Activated CD4-positive, alpha-beta T cell treated with anti-CD3 and anti-CD28 coated beads, Interleukin-2, amount 10 ng/mL, durations not matched to agents 24 days and 14 days (primary cell): ENCODE data around the gene BOC. TPM values are rescaled to one million over a fixed set of nuclear protein-coding genes. Genes with fewer than 3 reads are reported as not detected.

Experiments
- DNase-seq: peaks from one replicate; pipeline ENCODE4 v3.0.0; 2022
- H3K27ac Mint-ChIP-seq: one replicate; pipeline ENCODE4 v1.8.0; 2022; ENCODE audit warnings: mild to moderate bottlenecking, mixed read lengths
- H3K27me3 Mint-ChIP-seq: one replicate; pipeline ENCODE4 v1.8.0; 2022; ENCODE audit warnings: mixed read lengths
- H3K36me3 Mint-ChIP-seq: one replicate; pipeline ENCODE4 v1.8.0; 2022; ENCODE audit warnings: low read depth, mild to moderate bottlenecking, mixed read lengths
- H3K4me1 Mint-ChIP-seq: one replicate; pipeline ENCODE4 v1.8.0; 2021; ENCODE audit warnings: mixed read lengths
- H3K4me3 Mint-ChIP-seq: one replicate; pipeline ENCODE4 v1.8.0; 2022; ENCODE audit warnings: mild to moderate bottlenecking, moderate library complexity, mixed read lengths
- H3K9me3 Mint-ChIP-seq: one replicate; pipeline ENCODE4 v1.8.0; 2021; ENCODE audit warnings: mixed read lengths
- intact Hi-C: fragments of 100-400 bp; cut with micrococcal nuclease; formaldehyde crosslinking; loops from one replicate; pipeline ENCODE4 v1.15.1; 2023
- total RNA-seq: library from RNA; stranded (reverse); gene quantifications from 2 replicates; pipeline ENCODE4 v1.2.3, GENCODE V29; 2022

Gene BOC
- total RNA-seq, 1 donor from 2014 or later: 1.4 TPM

DNA sequence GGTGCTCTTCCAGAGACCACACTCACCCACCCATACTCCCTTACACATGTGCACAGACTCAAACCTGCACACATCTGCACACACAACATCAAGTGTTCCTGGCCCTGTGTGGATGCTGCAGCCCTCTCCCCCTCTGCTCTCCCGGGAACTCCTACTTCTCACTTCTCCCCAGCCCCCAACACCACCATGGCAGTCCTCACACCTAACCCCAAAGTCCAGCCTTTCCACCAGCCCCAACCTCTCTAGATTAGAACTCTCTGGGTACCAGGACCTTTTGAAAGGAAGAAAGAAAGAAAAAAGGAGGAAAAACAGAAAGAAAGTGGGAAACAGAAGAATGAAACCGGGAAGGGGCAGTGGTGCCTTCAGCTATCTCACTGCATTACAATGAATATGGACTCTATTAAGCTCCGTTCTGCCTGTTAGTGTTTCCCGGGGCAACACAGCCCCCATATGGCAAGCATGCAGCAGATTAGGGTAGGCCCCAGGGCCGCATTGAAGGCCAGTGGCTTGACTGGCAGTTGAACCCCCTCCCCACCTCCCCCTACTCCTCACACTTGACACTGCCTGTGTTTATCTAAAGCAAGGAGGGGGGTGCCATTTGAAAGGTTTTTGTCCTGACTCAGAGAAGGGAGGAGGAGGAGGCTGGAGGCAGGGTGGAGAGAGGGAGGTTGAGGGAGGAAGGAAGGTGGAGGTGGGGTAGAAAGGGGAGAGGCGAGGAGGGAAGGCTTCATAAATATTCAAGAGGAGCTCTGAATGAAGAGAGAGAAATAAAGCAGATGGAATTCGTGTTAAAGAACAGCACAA lies 30.1 kb downstream of the BOC start:
- Mint-ChIP-seq H3K27ac (no peak overlapping the region), H3K9me3 (no peaks in the 10 kb centered on the region), H3K4me1 (peaks cover 14% of the 10 kb centered on the region), H3K27me3 (peaks cover 11% of the 10 kb centered on the region), H3K4me3 (no peak overlapping the region), H3K36me3 (no peaks in the 10 kb centered on the region)
- DNase-seq: no peak
- intact Hi-C loops: no loop called here

DNA sequence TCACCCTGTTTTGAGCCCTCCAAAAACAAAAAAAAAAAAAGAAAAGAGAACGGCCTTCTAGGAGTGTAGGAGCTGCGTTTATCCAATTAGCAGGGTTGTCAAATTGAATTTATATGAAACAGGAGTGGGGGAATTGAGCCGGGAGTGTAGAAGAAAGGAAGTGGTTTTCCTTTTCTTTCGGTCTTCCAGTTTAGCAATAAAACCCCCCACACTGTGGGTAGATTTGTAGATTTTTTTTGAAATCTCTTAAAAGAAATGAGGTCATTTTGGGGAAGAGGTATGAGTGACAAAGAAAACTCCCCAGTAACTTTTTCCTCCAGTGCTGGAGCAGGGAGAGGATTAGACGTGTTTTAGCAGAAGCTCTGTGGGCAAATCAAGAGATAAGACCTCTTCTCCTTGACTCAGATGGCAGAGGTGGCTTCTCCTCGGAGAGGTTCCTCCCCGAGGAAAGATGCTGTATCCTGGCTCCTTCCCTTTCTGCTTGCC lies 30.8 kb downstream of the BOC start:
- Mint-ChIP-seq H3K4me3 (no peak overlapping the region), H3K4me1 (peaks cover 14% of the 10 kb centered on the region), H3K27me3 (peaks cover 10% of the 10 kb centered on the region), H3K36me3 (no peaks in the 10 kb centered on the region), H3K9me3 (no peaks in the 10 kb centered on the region), H3K27ac (no peak overlapping the region)
- no peak for DNase-seq
- intact Hi-C loops: no loop called here

DNA sequence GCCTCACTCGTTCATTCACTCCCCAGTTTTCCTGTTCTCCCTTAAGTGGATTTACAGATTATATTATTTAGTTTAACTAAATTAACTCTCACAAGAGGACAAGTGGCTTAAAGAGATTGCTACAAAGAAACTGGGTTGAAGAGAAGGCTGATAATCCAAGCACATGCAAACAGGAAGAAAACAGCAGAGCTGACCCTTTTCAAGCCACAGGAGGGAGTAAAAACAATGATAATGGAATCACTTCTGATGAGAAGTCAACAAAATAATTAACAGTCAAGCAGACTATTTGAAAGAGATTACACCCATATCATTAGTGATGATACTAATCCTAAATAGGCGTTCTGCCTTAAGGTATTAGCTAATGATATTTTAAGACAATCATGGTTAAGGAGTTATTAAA lies 31.7 kb downstream of the BOC start:
- Mint-ChIP-seq H3K27me3 (peaks cover 5% of the 10 kb centered on the region), H3K4me3 (no peak overlapping the region), H3K4me1 (peaks cover 14% of the 10 kb centered on the region), H3K36me3 (no peaks in the 10 kb centered on the region), H3K27ac (no peak overlapping the region), H3K9me3 (no peaks in the 10 kb centered on the region)
- intact Hi-C loops: no loop called here
- no peak for DNase-seq

DNA sequence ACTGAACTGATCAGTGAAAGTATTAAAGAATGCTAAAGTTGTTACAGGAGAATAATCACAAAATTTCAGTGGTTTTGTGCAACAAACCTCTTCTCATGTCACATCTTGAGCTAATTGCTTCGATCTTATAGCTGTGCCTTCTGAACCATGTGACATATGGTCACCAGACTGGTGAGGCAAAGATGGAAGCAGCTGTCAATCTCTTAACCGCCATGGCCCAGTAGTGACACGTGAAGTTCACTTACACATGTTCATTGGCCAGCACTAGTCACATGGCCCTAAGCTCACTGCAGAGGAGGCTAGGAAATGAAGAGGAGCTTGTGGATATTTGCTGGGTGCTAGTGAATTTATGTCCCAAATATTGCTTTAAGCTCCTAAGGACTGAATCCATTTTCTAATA lies 32.5 kb downstream of the BOC start:
- Mint-ChIP-seq H3K9me3 (no peaks in the 10 kb centered on the region), H3K27ac (no peak overlapping the region), H3K4me1 (peaks cover 14% of the 10 kb centered on the region), H3K27me3 (peaks cover 4% of the 10 kb centered on the region), H3K36me3 (no peaks in the 10 kb centered on the region), H3K4me3 (no peak overlapping the region)
- no peak for DNase-seq
- intact Hi-C loops: no loop called here

DNA sequence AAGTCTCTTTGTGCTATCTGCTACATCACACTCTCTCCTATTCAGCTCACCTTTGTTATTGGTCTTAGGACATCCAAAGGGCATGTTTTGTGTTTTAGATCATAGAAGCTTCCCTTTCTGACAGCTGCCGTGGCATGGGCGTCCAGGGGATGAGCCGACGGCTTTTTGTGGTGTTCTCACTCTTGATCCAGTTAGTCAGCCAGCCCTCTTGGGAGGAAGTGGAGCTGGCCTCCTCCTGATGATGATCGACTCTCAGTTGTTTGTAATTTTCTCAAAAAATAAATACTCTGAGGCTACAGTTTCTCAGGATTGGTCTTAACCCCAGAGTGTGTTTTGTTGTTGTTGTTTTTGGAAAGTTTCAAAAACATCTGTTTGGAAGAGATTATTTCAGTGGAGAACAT lies 34.4 kb downstream of the BOC start:
- Mint-ChIP-seq H3K4me3 (no peak overlapping the region), H3K27ac (no peak overlapping the region), H3K9me3 (no peaks in the 10 kb centered on the region), H3K27me3 (peaks cover 1% of the 10 kb centered on the region), H3K36me3 (no peaks in the 10 kb centered on the region), H3K4me1 (peaks cover 14% of the 10 kb centered on the region)
- no peak for DNase-seq
- intact Hi-C loops: no loop called here

DNA sequence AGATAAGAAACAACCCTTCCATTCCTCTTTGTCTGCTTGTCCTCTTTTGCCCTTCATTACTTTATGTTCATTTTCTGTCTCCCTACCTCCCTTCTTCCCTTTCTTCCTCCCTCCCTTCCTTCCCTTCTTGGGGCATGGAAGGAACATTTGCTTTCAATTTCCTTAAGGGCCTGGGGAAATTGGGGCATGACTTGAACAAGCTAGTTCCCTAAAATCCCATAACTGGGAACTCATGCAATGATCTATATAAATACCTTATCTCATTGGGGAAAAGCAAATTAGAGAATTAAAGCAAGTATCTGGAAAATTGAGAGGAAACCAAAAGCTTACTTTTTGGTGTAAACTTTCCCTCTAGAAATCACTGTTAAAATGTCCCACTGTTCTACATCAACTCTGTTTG lies 35.7 kb downstream of the BOC start:
- peaks cover 6% of the 10 kb centered on the region for H3K4me1 Mint-ChIP-seq
- intact Hi-C loops: no loop called here
- H3K36me3 Mint-ChIP-seq: no peaks in the 10 kb centered on the region
- H3K4me3 Mint-ChIP-seq: no peak overlapping the region
- H3K9me3 Mint-ChIP-seq: no peaks in the 10 kb centered on the region
- no peak overlapping the region for H3K27ac Mint-ChIP-seq
- H3K27me3 Mint-ChIP-seq: peaks cover 1% of the 10 kb centered on the region
- no peak for DNase-seq

DNA sequence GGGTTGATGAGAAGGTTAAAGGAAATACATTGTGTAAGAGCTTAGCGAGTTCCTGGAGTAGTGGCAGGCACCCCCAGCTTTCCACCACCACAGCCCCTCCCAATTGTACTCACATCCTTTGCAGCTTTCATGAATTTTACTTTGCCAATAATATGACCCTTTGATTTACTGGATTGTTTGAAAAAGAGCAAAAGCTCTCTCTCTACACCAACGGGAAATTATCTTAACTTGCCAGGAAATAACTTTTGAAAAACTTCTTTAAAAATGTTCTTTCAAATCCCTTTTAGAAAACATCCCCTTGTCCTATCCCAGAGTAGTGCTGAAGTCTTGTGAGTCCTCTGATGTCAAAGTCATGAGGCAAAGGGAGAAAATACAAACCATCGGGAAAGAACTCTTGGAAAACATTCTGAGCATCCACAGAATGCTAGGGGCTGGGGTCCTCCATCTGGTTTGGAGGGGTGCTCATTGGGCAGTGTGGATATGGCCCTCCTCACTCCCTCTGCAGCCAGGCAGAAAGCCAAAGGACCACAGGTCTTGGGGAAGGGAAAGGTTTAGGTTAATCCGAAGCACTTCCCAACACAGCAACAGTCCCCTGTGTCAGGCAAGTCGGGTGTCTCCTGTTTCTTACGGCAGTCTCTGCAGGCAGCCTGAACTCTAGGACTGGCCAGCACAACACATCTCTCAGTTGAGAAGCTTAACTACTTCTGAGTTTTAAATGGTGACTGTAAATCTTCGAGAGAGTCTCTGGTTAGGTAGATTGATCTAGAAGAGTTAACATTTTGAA lies 36.5 kb downstream of the BOC start:
- Mint-ChIP-seq H3K36me3 (no peaks in the 10 kb centered on the region), H3K27ac (no peak overlapping the region), H3K9me3 (no peaks in the 10 kb centered on the region), H3K27me3 (peaks cover 1% of the 10 kb centered on the region), H3K4me1 (no peaks in the 10 kb centered on the region), H3K4me3 (no peak overlapping the region)
- no peak for DNase-seq
- intact Hi-C loops: no loop called here

DNA sequence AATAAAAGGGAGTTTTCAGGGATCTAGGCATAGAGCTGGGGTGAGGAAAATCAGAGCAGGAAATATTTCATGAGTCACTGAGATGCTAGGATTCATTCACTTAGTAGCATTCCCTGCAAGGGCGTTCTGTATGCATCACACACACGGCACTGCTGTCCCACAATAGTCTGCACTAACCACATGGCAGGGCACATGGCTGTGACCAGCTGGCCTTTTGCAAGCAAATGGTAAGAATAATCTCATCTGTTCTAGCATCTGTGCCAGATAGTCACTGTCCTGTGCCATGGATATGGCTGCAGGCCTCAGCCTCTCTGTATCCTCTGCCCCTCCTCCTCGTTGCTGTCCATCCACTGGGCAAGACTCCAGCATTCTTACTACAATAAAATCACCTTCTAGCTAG lies 37.8 kb downstream of the BOC start:
- Mint-ChIP-seq H3K27me3 (peaks cover 1% of the 10 kb centered on the region), H3K27ac (no peak overlapping the region), H3K4me3 (no peak overlapping the region), H3K4me1 (no peaks in the 10 kb centered on the region), H3K9me3 (no peaks in the 10 kb centered on the region), H3K36me3 (no peaks in the 10 kb centered on the region)
- intact Hi-C loops: no loop called here
- DNase-seq: no peak

GRCh38 chr3:113249601-113250000 lies 38.2 kb downstream of the BOC start:
- Mint-ChIP-seq H3K27me3 (peaks cover 1% of the 10 kb centered on the region), H3K36me3 (no peaks in the 10 kb centered on the region), H3K4me1 (no peaks in the 10 kb centered on the region), H3K9me3 (no peaks in the 10 kb centered on the region), H3K27ac (no peak overlapping the region), H3K4me3 (no peak overlapping the region)
- DNase-seq: no peak
- intact Hi-C loops: no loop called here

DNA sequence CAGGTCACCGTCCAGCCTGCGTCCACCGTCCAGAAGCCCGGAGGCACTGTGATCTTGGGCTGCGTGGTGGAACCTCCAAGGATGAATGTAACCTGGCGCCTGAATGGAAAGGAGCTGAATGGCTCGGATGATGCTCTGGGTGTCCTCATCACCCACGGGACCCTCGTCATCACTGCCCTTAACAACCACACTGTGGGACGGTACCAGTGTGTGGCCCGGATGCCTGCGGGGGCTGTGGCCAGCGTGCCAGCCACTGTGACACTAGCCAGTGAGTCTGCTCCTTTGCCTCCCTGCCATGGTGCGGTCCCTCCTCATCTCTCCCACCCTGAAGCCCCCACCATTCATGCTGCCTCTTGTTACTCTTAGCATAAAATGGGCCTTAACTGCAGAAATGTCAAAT lies 39.2 kb downstream of the BOC start:
- no peak overlapping the region for H3K4me3 Mint-ChIP-seq
- H3K27me3 Mint-ChIP-seq: peaks cover 1% of the 10 kb centered on the region
- no peaks in the 10 kb centered on the region for H3K4me1 Mint-ChIP-seq
- DNase-seq: no peak
- H3K9me3 Mint-ChIP-seq: no peaks in the 10 kb centered on the region
- intact Hi-C loops: no loop called here
- H3K36me3 Mint-ChIP-seq: no peaks in the 10 kb centered on the region
- no peak overlapping the region for H3K27ac Mint-ChIP-seq

DNA sequence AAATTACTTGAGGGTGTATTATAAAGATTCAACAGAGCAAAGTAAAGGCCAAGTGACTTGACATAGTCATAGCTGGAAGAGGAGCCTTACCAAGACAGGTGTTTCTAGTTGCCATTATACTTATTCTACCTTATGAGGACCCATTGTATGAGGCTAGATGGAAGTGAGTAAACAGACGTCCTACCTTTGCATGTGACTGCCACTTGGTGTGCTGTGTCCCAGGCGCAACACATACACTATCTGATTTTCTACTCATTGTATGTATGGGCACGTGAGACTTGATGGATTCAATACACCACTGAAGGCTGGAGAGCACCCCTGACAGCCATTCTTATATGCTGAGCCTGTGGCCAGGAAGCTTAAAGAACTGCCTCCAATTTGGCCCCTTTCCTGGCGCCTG lies 40.5 kb downstream of the BOC start:
- Mint-ChIP-seq H3K9me3 (no peaks in the 10 kb centered on the region), H3K36me3 (no peaks in the 10 kb centered on the region), H3K4me3 (no peak overlapping the region), H3K27ac (no peak overlapping the region), H3K27me3 (no peaks in the 10 kb centered on the region), H3K4me1 (no peaks in the 10 kb centered on the region)
- DNase-seq: no peak
- intact Hi-C loops: no loop called here

GRCh38 chr3:113252553-113252952 lies 41.2 kb downstream of the BOC start:
- Mint-ChIP-seq H3K9me3 (no peaks in the 10 kb centered on the region), H3K27me3 (no peaks in the 10 kb centered on the region), H3K36me3 (no peaks in the 10 kb centered on the region), H3K27ac (no peak overlapping the region), H3K4me1 (no peaks in the 10 kb centered on the region), H3K4me3 (no peak overlapping the region)
- no peak for DNase-seq
- intact Hi-C loops: no loop called here

GRCh38 chr3:113253702-113254101 lies 42.3 kb downstream of the BOC start:
- H3K36me3 Mint-ChIP-seq: no peaks in the 10 kb centered on the region
- no peaks in the 10 kb centered on the region for H3K4me1 Mint-ChIP-seq
- intact Hi-C loops: no loop called here
- H3K9me3 Mint-ChIP-seq: no peaks in the 10 kb centered on the region
- H3K4me3 Mint-ChIP-seq: no peak overlapping the region
- H3K27ac Mint-ChIP-seq: no peak overlapping the region
- peaks cover 3% of the 10 kb centered on the region for H3K27me3 Mint-ChIP-seq
- no peak for DNase-seq

DNA sequence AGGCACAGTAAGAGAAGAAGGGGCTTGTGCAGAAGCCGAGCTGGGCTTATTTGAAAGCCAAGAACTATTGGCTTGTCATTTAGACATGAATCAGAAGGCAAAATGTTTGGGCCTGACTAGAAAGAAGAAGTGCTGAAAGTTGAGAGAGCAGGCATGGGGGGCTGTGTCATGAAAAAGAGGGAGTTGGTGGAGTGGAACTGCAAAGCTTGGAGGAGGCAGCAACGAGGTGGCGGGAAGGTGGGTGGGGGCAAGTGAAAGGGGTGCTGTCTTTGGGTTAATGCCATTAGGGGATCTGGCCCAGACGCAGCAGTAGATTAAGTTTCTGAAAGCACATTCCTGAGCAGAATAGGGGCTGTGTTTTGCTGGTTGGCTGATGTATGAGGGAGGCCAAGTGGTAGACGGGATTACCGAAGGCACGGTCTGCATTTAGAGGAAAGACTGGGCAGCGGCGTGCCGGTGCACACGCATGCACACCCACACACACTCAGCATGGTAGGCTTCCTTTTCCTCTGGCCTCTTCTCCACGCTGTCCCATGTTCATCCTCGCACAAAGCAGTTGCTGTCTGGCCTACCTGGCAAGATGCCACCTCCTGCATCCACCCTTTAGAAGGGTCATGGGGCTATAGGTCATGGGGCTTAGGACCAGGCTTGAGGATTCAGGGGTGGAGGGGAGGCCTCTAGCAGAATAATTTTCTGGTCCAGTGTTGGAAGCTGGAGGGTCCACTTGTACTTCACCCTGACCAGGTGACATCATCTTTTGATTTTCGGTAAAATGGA lies 43.0 kb downstream of the BOC start:
- H3K4me1 Mint-ChIP-seq: no peaks in the 10 kb centered on the region
- intact Hi-C loops: no loop called here
- H3K27ac Mint-ChIP-seq: no peak overlapping the region
- no peaks in the 10 kb centered on the region for H3K9me3 Mint-ChIP-seq
- no peaks in the 10 kb centered on the region for H3K36me3 Mint-ChIP-seq
- DNase-seq: no peak
- H3K4me3 Mint-ChIP-seq: no peak overlapping the region
- H3K27me3 Mint-ChIP-seq: peaks cover 4% of the 10 kb centered on the region
